Osteoblast (primary cell): Measurements from ENCODE around the gene CHRNA10. TPM values are rescaled to one million over a fixed set of nuclear protein-coding genes. Genes with fewer than 3 reads are reported as not detected.
A peak's percentile ranks its signal among the peaks of the same experiment; 100 is the strongest.

ENCODE experiments used
- DNase-seq: peaks from one replicate; pipeline ENCODE4 v3.0.0; 2011; ENCODE audit warnings: low spot score, mixed read lengths; ENCODE audit not compliant: insufficient read length; ENCODE audit errors: missing footprints
- H2AFZ ChIP-seq: 2 replicates; pipeline ENCODE4 v1.6.0; 2011; ENCODE audit warnings: mild to moderate bottlenecking, low read length
- H3K27ac ChIP-seq: 2 replicates; pipeline ENCODE4 v1.5.1; 2011; ENCODE audit warnings: mild to moderate bottlenecking, low read depth, low read length, moderate library complexity
- H3K27me3 ChIP-seq: 2 replicates; pipeline ENCODE4 v1.6.0; 2012; ENCODE audit warnings: mild to moderate bottlenecking, control low read depth, inconsistent platforms, low read length, moderate library complexity; ENCODE audit not compliant: insufficient read depth
- H3K36me3 ChIP-seq: 2 replicates; pipeline ENCODE4 v1.5.1; 2011; ENCODE audit warnings: mild to moderate bottlenecking, low read length, control low read depth, moderate library complexity; ENCODE audit not compliant: insufficient read depth
- H3K4me1 ChIP-seq: 2 replicates; pipeline ENCODE4 v1.5.1; 2011; ENCODE audit warnings: mild to moderate bottlenecking, low read length, control low read depth, moderate library complexity; ENCODE audit not compliant: insufficient read depth
- H3K4me2 ChIP-seq: 2 replicates; pipeline ENCODE4 v1.6.0; 2011; ENCODE audit warnings: mild to moderate bottlenecking, low read length; ENCODE audit not compliant: insufficient read depth
- H3K4me3 ChIP-seq: fragments of 200-600 bp; sonication (generic); 3 replicates; pipeline ENCODE4 v1.5.1; 2012; ENCODE audit warnings: mild to moderate bottlenecking, low read length, inconsistent platforms; ENCODE audit not compliant: insufficient read depth
- H3K79me2 ChIP-seq: 2 replicates; pipeline ENCODE4 v1.6.0; 2012; ENCODE audit warnings: mild to moderate bottlenecking, low read length, control low read depth, inconsistent platforms; ENCODE audit not compliant: insufficient read depth
- H3K9me3 ChIP-seq: 2 replicates; pipeline ENCODE4 v1.5.1; 2011; ENCODE audit warnings: low read depth, low read length, control low read depth
- H4K20me1 ChIP-seq: 2 replicates; pipeline ENCODE4 v1.6.0; 2012; ENCODE audit warnings: mild to moderate bottlenecking, low read length, control low read depth; ENCODE audit not compliant: insufficient read depth
- CTCF ChIP-seq: IDR thresholded peaks from 2 replicates; pipeline ENCODE4 v1.5.1; 2011; ENCODE audit warnings: mild to moderate bottlenecking, low read depth, low read length, moderate library complexity; ENCODE audit errors: extremely low read depth
- total RNA-seq: library from RNA; depleted of rRNA; stranded (reverse); fragments of >200 nt; gene quantifications from 2 replicates; pipeline ENCODE4 v1.2.3, GENCODE V29; 2012

Gene CHRNA10
- total RNA-seq, 1 donor = 0.72 TPM

GRCh38 chr11:3709977-3710376 lies 38.8 kb upstream of the CHRNA10 start:
- Histone ChIP-seq H3K4me2 (no peak overlapping the region), H3K27me3 (no peaks in the 10 kb centered on the region), H3K36me3 (peaks cover 54% of the 10 kb centered on the region), H4K20me1 (peaks cover 4% of the 10 kb centered on the region), H3K9me3 (no peaks in the 10 kb centered on the region), H3K4me1 (peaks cover 16% of the 10 kb centered on the region), H3K27ac (peak overlapping the region; percentile 42), H3K4me3 (no peak overlapping the region), H2AFZ (no peak overlapping the region), H3K79me2 (peaks cover 16% of the 10 kb centered on the region)
- DNase-seq = no peak
- TF ChIP-seq CTCF = no peak

DNA sequence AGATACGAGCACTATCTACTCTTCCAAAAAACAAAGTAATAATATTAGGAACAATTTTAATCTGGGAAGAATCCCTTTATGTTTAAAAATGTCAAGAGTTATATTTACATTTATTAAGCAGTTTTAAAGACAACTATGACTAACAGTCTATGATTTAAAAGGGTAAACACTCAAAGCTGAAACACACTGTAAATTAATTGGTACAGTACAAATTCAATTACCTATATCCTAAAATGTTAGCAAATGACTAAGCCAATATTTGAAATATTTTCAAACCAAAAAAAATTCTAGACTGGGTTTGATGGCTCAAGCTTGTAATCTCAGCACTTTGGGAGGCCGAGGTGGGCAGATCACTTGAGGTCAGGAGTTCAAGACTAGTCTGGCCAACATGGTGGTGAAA lies 36.0 kb upstream of the CHRNA10 start:
- peak overlapping the region; percentile 14 for H3K27ac ChIP-seq
- H4K20me1 ChIP-seq = peaks cover 9% of the 10 kb centered on the region
- TF ChIP-seq CTCF = no peak
- peaks cover 13% of the 10 kb centered on the region for H3K79me2 ChIP-seq
- no peaks in the 10 kb centered on the region for H3K9me3 ChIP-seq
- H3K4me3 ChIP-seq = no peak overlapping the region
- no peak overlapping the region for H2AFZ ChIP-seq
- no peak for DNase-seq
- H3K4me2 ChIP-seq = no peak overlapping the region
- H3K36me3 ChIP-seq = peaks cover 45% of the 10 kb centered on the region
- peaks cover 17% of the 10 kb centered on the region for H3K4me1 ChIP-seq
- H3K27me3 ChIP-seq = no peaks in the 10 kb centered on the region

DNA sequence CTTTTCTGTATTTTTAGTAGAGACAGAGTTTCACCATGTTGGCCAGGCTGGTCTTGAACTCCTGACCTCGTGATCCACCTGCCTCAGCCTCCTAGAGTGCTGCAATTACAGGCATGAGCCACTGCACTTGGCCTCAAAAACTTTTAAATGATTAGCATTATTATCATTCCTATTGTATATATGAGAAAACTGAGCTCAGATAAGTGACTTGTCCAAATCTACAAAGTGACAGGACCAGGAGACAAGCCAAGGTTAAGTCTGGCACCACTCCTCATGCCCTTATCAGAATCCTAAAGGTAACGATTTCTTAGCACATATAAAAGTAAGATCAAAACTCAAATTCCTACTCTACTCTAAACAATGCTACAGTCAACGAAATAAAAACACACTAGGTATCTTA lies 32.2 kb upstream of the CHRNA10 start:
- peaks cover 8% of the 10 kb centered on the region for H3K4me1 ChIP-seq
- H2AFZ ChIP-seq = no peak overlapping the region
- no peak overlapping the region for H3K4me3 ChIP-seq
- no peaks in the 10 kb centered on the region for H3K27me3 ChIP-seq
- no peaks in the 10 kb centered on the region for H3K79me2 ChIP-seq
- H3K4me2 ChIP-seq = no peak overlapping the region
- TF ChIP-seq CTCF = no peak
- H3K9me3 ChIP-seq = no peaks in the 10 kb centered on the region
- no peak for DNase-seq
- H4K20me1 ChIP-seq = peaks cover 4% of the 10 kb centered on the region
- H3K27ac ChIP-seq = no peak overlapping the region
- H3K36me3 ChIP-seq = peaks cover 67% of the 10 kb centered on the region

GRCh38 chr11:3700910-3701309 lies 29.7 kb upstream of the CHRNA10 start:
- no peaks in the 10 kb centered on the region for H3K27me3 ChIP-seq
- H3K9me3 ChIP-seq = no peaks in the 10 kb centered on the region
- H3K27ac ChIP-seq = no peak overlapping the region
- H4K20me1 ChIP-seq = peaks cover 4% of the 10 kb centered on the region
- peaks cover 80% of the 10 kb centered on the region for H3K36me3 ChIP-seq
- peaks cover 3% of the 10 kb centered on the region for H3K4me1 ChIP-seq
- no peak overlapping the region for H3K4me3 ChIP-seq
- no peak overlapping the region for H3K4me2 ChIP-seq
- no peak for TF ChIP-seq CTCF
- no peaks in the 10 kb centered on the region for H3K79me2 ChIP-seq
- no peak overlapping the region for H2AFZ ChIP-seq
- no peak for DNase-seq
